GM21515 (cell line): ENCODE measurements around the gene MYO16.

Experiments used
- ATAC-seq: cut with Tn5 transposase; IDR thresholded peaks from one replicate; pipeline ENCODE4 v1.9.1; 2021; ENCODE audit not compliant: unreplicated experiment

MYO16 gene

GRCh38 chr13:109111141-109111540 is 481.7 kb downstream of the MYO16 start:
- ATAC-seq = no peak

DNA sequence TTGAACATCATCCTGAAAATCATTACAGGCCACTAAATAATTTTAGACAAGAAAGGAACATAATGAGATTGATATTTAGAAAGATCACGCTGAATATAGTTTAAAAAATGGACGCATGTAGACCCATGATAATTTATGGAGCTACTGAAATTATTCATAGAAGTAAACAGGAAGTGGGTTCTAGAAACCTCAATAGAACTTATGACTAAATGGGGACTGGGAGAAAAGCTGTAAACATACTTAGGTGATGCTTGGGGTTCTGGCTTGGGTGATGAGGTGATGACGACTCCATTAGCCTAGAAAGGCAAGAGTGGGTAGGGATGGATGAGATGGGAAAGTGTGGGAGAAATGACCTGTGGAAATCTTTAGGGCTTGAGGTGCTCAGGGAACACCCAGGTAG is 484.0 kb downstream of the MYO16 start:
- no peak for ATAC-seq

- ATAC-seq = no peak
Observed at GRCh38 chr13:109114162-109114561, 484.8 kb downstream of the MYO16 start.

GRCh38 chr13:109114991-109115390 is 485.6 kb downstream of the MYO16 start:
- ATAC-seq = no peak

GRCh38 chr13:109118521-109118920 is 489.1 kb downstream of the MYO16 start:
- ATAC-seq = no peak

- no peak for ATAC-seq
Observed at GRCh38 chr13:109119896-109120295, 490.5 kb downstream of the MYO16 start.

DNA sequence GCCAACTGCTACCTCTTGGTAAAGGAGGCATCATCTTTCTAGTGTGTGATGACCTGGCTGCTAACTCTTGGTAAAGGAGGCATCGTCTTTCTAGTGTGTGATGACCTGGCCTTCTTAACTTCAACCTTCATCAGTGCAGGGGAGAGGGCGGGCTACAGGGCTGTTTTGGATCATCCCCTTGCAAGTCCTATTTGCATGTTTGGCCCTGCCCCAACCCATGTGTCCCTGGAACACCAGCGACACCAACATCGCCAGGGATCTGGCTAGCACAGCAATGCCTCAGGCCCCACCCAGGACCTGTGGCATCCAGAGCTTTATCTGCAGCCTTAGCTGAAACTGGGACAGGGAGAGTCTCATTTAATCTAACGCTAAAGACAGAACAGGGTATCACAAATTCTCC is 492.4 kb downstream of the MYO16 start:
- ATAC-seq = no peak

- no peak for ATAC-seq
Observed at GRCh38 chr13:109123971-109124370, 494.6 kb downstream of the MYO16 start.

- no peak for ATAC-seq
Observed at GRCh38 chr13:109126178-109126577, 496.8 kb downstream of the MYO16 start.

DNA sequence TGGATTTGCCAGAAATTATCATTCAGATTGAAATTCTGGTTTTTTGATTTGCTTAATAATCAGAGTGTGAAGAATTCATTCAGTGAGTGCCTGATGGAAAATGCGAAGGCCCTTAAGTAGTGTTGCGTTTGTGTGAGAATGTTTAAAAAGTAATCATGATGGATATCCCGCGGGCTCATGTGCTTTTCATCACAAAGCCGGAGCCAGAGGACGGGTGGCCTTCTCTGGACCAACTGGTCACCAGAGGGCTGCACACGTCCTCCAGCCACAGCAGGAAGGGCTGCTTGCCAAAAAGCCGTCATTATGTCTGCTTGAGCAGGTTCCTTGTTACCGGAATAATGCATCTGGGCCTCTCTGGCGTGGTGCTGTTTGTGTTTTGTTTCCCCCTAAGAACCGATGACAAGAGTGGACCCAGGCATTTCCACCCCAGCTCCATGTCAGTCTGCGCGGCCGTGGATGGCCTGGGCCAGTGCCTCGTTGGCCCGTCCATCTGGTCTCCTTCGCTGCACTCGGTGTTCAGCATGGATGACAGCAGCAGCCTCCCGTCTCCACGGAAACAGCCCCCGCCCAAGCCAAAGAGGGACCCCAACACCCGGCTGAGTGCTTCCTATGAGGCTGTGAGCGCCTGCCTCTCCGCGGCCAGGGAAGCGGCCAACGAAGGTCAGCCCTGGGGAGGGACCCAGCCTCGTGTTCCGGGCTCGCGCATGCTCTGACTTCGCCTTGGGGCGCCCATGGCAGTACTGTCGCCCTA is 497.7 kb downstream of the MYO16 start:
- ATAC-seq = no peak

- no peak for ATAC-seq
Observed at GRCh38 chr13:109128121-109128520, 498.7 kb downstream of the MYO16 start.

DNA sequence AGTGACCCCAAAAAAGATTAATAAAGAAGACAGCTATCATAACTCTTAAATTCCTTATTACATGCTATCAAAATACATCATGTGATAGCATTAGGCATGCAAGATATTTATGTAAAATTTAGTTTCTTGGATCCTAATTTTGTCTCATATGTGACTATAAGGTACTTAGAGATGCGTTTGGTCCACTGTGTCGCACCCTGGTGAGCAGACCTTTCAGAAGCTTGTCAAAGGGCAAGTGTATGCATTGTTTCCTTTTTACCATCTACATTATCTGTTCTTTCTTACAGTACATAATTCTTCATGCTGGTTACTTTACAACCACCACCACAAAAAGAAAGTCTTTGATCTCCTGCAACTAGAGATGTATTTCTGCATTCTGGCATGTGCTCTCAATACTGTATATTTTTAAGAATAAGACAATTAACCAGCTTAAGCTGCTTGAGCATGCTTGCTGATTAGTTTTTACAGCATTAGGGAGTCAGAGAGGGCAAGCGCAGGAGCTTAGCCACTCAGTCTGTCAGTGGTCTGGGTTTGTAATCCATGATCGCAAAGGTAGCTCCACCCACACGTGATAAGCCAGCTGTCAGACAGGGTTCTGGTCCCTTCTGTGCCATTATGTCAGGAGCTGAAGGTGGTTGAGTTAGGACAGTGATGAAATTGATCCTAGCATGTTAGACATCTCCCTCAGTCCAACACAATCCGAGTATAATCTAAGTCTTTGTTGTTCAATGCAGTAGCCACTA is 500.9 kb downstream of the MYO16 start:
- no peak for ATAC-seq

DNA sequence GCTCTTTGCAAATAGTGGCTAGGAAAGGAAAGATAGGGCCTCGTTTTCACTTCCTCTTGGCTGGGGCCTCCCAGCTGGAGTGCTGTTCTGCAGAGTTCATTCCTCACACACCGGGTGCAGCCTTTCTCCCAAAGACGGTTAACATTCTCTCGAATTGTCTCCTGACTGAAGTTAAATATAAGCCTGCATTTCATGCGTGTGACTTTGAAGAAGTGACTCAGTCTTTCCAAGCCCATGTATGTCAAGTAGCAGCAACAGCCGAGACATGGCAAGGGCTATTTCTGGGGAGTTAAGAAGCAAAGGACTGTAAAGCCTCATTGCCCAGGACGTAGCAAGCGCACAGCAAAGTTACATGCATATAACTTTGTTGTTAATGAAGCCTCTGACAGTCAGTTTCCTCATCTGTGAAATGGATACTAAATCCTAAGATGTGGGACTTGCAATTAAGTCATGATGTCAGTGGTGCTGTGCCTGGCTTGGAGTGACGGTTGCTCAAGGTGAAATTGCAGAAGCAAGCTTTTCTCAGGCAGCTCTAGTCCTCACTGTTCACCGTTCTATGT is 502.4 kb downstream of the MYO16 start:
- ATAC-seq = peak; percentile 91

- no peak for ATAC-seq
Observed at GRCh38 chr13:109135018-109135417, 505.6 kb downstream of the MYO16 start.

DNA sequence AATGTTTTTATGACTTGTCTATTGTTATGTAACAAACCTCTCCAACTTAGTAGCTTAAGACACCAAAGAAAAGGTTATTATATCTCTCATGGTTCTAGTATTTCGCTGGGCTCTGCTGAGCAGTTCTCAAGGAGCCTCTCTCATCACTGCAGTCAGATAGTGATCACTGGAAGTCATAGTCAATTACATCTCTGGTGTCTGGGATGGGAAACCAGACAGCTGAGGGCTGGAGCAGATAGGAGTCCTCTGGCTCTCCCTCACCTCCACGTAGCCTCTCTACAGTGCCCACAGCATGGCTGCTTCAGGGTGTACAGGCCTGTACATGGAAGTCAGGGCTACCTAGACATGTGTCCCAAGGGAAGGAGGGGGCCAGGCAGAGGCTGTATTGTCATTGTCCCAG is 507.5 kb downstream of the MYO16 start:
- no peak for ATAC-seq

DNA sequence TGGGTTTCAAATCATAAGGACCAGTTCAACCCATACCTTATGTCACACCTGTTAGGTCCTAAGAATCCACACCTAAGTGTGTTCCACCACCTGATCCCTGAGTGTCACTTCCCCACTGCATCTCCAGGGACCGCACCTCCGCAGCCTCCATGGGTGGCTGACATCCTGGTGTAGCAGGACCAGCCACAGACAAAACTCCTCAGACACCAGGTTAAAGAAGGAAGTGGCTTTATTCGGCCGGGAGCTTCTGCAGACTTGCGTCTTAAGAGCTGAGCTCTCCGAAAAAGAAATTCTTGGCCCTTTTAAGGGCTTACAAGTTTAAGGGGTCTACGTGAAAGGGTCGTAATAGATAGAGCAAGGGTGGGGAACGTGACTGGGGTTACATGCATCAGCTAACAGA is 509.9 kb downstream of the MYO16 start:
- ATAC-seq = no peak

GRCh38 chr13:109140054-109140453 is 510.6 kb downstream of the MYO16 start:
- ATAC-seq = no peak

DNA sequence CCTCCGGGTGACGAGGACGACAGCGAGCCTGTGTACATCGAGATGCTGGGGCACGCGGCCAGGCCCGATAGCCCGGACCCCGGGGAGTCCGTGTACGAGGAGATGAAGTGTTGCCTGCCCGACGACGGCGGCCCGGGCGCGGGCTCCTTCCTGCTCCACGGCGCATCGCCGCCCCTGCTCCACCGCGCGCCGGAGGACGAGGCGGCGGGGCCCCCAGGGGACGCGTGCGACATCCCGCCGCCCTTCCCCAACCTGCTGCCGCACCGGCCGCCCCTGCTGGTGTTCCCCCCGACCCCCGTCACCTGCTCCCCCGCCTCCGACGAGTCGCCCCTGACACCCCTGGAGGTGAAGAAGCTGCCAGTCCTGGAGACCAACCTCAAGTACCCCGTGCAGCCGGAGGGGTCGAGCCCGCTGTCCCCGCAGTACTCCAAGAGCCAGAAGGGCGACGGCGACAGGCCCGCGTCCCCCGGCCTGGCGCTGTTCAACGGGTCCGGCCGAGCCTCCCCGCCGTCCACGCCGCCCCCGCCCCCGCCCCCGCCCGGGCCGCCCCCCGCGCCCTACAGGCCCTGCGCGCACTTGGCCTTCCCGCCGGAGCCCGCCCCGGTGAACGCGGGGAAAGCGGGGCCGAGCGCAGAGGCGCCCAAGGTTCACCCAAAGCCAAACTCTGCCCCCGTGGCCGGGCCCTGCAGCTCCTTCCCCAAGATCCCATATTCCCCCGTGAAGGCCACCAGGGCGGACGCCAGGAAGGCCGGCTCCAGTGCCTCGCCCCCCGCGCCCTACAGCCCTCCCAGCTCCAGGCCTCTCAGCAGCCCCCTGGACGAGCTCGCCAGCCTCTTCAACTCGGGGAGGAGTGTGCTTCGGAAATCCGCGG is 511.3 kb downstream of the MYO16 start:
- ATAC-seq = no peak

GRCh38 chr13:109141706-109142105 is 512.3 kb downstream of the MYO16 start:
- ATAC-seq = no peak

GRCh38 chr13:109144693-109145437 is 515.5 kb downstream of the MYO16 start:
- no peak for ATAC-seq

GRCh38 chr13:109145631-109146030 is 516.2 kb downstream of the MYO16 start:
- ATAC-seq = peak; percentile 91
